Esophagus squamous epithelium (tissue), 4 donors: ENCODE measurements around the gene SYT6.

ENCODE experiments used
- POLR2A ChIP-seq, 4 donors: fragments of 450-650 bp; IDR thresholded peaks; one replicate each; pipeline ENCODE4 v1.6.1; 2017; ENCODE audit warnings: antibody characterized with exemption in 4 of 4, mild to moderate bottlenecking in 4 of 4, moderate library complexity in 3 of 4
- TF ChIP-seq, protein P1 (sequence below), 6 experiments: fragments of 450-650 bp in 4 of 6; fragments of 200-600 bp in 2 of 6; sonication (generic) in 2 of 6; IDR thresholded peaks; one replicate each; pipeline ENCODE4 v1.5.1; 2016 to 2019; ENCODE audit warnings: antibody characterized with exemption in 6 of 6, mild to moderate bottlenecking in 4 of 6, moderate library complexity in 4 of 6

GRCh38 chr1:114189398-114189797 is 35.7 kb upstream of the SYT6 start:
- no peak for TF ChIP-seq POLR2A (IDR thresholded peaks at IDR 0.05)
- TF ChIP-seq, protein P1, sequence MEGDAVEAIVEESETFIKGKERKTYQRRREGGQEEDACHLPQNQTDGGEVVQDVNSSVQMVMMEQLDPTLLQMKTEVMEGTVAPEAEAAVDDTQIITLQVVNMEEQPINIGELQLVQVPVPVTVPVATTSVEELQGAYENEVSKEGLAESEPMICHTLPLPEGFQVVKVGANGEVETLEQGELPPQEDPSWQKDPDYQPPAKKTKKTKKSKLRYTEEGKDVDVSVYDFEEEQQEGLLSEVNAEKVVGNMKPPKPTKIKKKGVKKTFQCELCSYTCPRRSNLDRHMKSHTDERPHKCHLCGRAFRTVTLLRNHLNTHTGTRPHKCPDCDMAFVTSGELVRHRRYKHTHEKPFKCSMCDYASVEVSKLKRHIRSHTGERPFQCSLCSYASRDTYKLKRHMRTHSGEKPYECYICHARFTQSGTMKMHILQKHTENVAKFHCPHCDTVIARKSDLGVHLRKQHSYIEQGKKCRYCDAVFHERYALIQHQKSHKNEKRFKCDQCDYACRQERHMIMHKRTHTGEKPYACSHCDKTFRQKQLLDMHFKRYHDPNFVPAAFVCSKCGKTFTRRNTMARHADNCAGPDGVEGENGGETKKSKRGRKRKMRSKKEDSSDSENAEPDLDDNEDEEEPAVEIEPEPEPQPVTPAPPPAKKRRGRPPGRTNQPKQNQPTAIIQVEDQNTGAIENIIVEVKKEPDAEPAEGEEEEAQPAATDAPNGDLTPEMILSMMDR (IDR thresholded peaks at IDR 0.05), result no peak
